ENCODE results near the gene MZF1. TPM values are rescaled to one million over a fixed set of nuclear protein-coding genes. Genes with fewer than 3 reads are reported as not detected.
A peak's percentile ranks its signal among the peaks of the same experiment; 100 is the strongest.

MZF1 gene
- total and polyA plus RNA-seq, 9 of the 15 experiments (the other 6 are each of a cell fraction or from before 2014, with no cell fraction given), result 0.31 to 29.3 (median 11.5) TPM

DNA sequence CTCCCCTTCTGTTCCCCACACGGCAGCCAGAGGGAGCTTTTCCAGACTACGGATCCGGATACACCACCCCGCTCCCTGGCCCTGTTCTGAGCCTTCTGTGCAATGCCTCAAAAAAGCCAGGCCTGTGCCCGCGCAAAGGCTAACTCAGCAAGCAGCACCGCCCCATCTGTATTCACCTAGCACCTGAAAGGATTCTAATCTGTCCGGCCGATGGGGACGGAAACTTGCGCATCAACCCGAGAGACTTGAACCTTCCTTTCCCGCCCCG, 54.1 kb downstream of the MZF1 start:
- in situ Hi-C loops (cut with MboI), result no loop called here
- TF ChIP-seq, protein P1, sequence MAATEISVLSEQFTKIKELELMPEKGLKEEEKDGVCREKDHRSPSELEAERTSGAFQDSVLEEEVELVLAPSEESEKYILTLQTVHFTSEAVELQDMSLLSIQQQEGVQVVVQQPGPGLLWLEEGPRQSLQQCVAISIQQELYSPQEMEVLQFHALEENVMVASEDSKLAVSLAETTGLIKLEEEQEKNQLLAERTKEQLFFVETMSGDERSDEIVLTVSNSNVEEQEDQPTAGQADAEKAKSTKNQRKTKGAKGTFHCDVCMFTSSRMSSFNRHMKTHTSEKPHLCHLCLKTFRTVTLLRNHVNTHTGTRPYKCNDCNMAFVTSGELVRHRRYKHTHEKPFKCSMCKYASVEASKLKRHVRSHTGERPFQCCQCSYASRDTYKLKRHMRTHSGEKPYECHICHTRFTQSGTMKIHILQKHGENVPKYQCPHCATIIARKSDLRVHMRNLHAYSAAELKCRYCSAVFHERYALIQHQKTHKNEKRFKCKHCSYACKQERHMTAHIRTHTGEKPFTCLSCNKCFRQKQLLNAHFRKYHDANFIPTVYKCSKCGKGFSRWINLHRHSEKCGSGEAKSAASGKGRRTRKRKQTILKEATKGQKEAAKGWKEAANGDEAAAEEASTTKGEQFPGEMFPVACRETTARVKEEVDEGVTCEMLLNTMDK (IDR thresholded peaks at IDR 0.05; ENCODE audit: borderline replicate concordance, insufficient read depth, low read depth, low read length, poor library complexity, severe bottlenecking), result peak; percentile 67
- TF ChIP-seq XRCC5 (IDR thresholded peaks at IDR 0.05; ENCODE audit: low read depth, low read length) (peak; percentile 81; the same call in 1 of the 2 replicates), FOXK2 (conservative IDR thresholded peaks at IDR 0.05 in 1 of 2, IDR thresholded peaks at IDR 0.05 in 1 of 2; ENCODE audit: low read depth in 2 of 2) (0 out of 4 replicates have a peak, but pooled peaks of 1 of the 2 experiments have one; percentile 17), ZBTB7A (IDR thresholded peaks at IDR 0.05; ENCODE audit: borderline replicate concordance, control insufficient read depth, low read depth, low read length) (peak; percentile 93; the same call in 1 of the 2 replicates), LCOR (CRISPR knock-in tag; IDR thresholded peaks at IDR 0.05) (peak; percentile 8; the same call in 1 of the 2 replicates), HEY1 (CRISPR knock-in tag; IDR thresholded peaks at IDR 0.05; ENCODE audit: borderline replicate concordance) (no peak), HNRNPH1 (optimal IDR thresholded peaks at IDR 0.05; ENCODE audit: low read depth, low read length) (no peak), LEF1 (IDR thresholded peaks at IDR 0.05) (0 out of 2 replicates have a peak, but pooled peaks have one; percentile 16), SAP30 (IDR thresholded peaks at IDR 0.05; ENCODE audit: borderline replicate concordance, insufficient read depth, low read depth, low read length, poor library complexity, severe bottlenecking) (peak; percentile 6), ZNF175 (CRISPR knock-in tag; IDR thresholded peaks at IDR 0.05; ENCODE audit: low read depth) (0 out of 2 replicates have a peak, but pooled peaks have one; percentile 8), NEUROD1 (IDR thresholded peaks at IDR 0.05; ENCODE audit: borderline replicate concordance, low read depth, low read length, partially characterized antibody) (peak; percentile 12), GTF2E2 (tag; IDR thresholded peaks at IDR 0.05) (no peak), ZC3H4 (CRISPR knock-in tag; IDR thresholded peaks at IDR 0.05; ENCODE audit: borderline replicate concordance) (no peak)
- TF ChIP-seq, protein P2, sequence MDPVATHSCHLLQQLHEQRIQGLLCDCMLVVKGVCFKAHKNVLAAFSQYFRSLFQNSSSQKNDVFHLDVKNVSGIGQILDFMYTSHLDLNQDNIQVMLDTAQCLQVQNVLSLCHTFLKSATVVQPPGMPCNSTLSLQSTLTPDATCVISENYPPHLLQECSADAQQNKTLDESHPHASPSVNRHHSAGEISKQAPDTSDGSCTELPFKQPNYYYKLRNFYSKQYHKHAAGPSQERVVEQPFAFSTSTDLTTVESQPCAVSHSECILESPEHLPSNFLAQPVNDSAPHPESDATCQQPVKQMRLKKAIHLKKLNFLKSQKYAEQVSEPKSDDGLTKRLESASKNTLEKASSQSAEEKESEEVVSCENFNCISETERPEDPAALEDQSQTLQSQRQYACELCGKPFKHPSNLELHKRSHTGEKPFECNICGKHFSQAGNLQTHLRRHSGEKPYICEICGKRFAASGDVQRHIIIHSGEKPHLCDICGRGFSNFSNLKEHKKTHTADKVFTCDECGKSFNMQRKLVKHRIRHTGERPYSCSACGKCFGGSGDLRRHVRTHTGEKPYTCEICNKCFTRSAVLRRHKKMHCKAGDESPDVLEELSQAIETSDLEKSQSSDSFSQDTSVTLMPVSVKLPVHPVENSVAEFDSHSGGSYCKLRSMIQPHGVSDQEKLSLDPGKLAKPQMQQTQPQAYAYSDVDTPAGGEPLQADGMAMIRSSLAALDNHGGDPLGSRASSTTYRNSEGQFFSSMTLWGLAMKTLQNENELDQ (CRISPR knock-in tag; IDR thresholded peaks at IDR 0.05; ENCODE audit: borderline replicate concordance), result 0 out of 2 replicates have a peak, but pooled peaks have one; percentile 38

More for the DNA sequence above, 54.1 kb downstream of the MZF1 start:
- no TSS peak for BruUV-seq (replicated peaks)
- DNase-seq (ENCODE audit: extremely low read depth in 1 of 4, low spot score in 3 of 4) (peak; percentile 64 to 82 (median 75)), FAIRE-seq (peak; percentile 37), ATAC-seq (peak; percentile 77)
- Histone ChIP-seq H3K9ac (ENCODE audit: insufficient read depth in 1 of 2, low read depth in 2 of 2, low read length in 2 of 2) (peak overlapping the region; percentile 95 to 97), H2AFZ (ENCODE audit: low read depth, low read length) (peak overlapping the region; percentile 99), H3K4me1 (replicated peaks in 1 of 2; ENCODE audit: control insufficient read depth in 2 of 2, insufficient read depth in 2 of 2, low read length in 2 of 2) (peaks cover 9 to 50% of the 10 kb centered on the region in 2 experiments), H3K4me3 (peak overlapping the region; percentile 79), H3K27ac (ENCODE audit: extremely low read depth, low read depth, low read length) (peak overlapping the region; percentile 92), H3K79me2 (ENCODE audit: control insufficient read depth, insufficient read depth, low read length) (peaks cover 55% of the 10 kb centered on the region), H3K36me3 (ENCODE audit: control insufficient read depth, insufficient read depth, low read length) (peaks cover 29% of the 10 kb centered on the region; the same call in 2 of the 3 replicates), H4K20me1 (replicated peaks; ENCODE audit: control insufficient read depth, insufficient read depth, low read length) (no peaks in the 10 kb centered on the region), H3K27me3 (ENCODE audit: control insufficient read depth in 2 of 2, insufficient read depth in 2 of 2, low read length in 2 of 2) (no peaks in the 10 kb centered on the region), H3K9me1 (ENCODE audit: control insufficient read depth, insufficient read depth, low read length) (peaks cover 5% of the 10 kb centered on the region), H3K4me2 (ENCODE audit: insufficient read depth, low read length) (peak overlapping the region; percentile 98), H3K9me3 (replicated peaks; ENCODE audit: control insufficient read depth, insufficient read depth, low read depth, low read length) (no peaks in the 10 kb centered on the region)
- ChIA-PET POLR2A (interaction anchor here (0.6 to 2.3 kb wide), 13 partner anchors 13 to 336 kb away, joined by 3 to 14 read pairs (median 6); partner anchors contain the start of genes CHMP2A, TRIM28, ZNF274 and ZNF837), CTCF (ENCODE audit: low intra/inter-chr PET ratio) (interaction anchor here (0.6 to 2.7 kb wide), 5 partner anchors 25 to 337 kb away, joined by 3 to 23 read pairs (median 4); partner anchors contain the start of genes TRIM28 and ZNF274)
- 0% methylated on average over 12 of the region's 14 CpGs for WGBS (ENCODE audit: insufficient coverage, low coverage, missing lambda C conversion rate)
- intact Hi-C loops (cut with micrococcal nuclease), result loop anchor here (1.0 kb wide), 4 partner anchors 43 to 300 kb away; partner anchors contain the start of genes ZNF446 and ZSCAN22

All from K562 (cell line).